ENCODE measurements around the gene CEP41.

GRCh38 chr7:130393101-130393561 is 47.7 kb downstream of the CEP41 start:
- TF ChIP-seq CTCF (IDR thresholded peaks at IDR 0.05), result no peak
- no peak for TF ChIP-seq POLR2A (IDR thresholded peaks at IDR 0.05)

Measured in sigmoid colon (tissue), 3 donors.